ENCODE results near the gene ODC1. TPM values are rescaled to one million over a fixed set of nuclear protein-coding genes. Genes with fewer than 3 reads are reported as not detected.

The ODC1 gene
- total and polyA plus RNA-seq, 2 donors (not counting 1 experiment from before 2014, with no cell fraction given), result 86.4 to 89.3 TPM

- Histone ChIP-seq H2AFZ (ENCODE audit: low read length) (no peak overlapping the region), H3K9me3 (ENCODE audit: control insufficient read depth, insufficient read depth, low read depth, low read length) (no peaks in the 10 kb centered on the region), H3K27ac (ENCODE audit: insufficient read depth, low read length) (no peak overlapping the region), H3K27me3 (ENCODE audit: control insufficient read depth, insufficient read depth, low read length) (peaks cover 21% of the 10 kb centered on the region), H4K20me1 (ENCODE audit: control insufficient read depth, extremely low read depth, insufficient read depth, low read length) (no peaks in the 10 kb centered on the region), H3K36me3 (ENCODE audit: control insufficient read depth, insufficient read depth, low read length) (no peaks in the 10 kb centered on the region), H3K4me3 (replicated peaks in 1 of 4; ENCODE audit: control extremely low read depth in 1 of 4, insufficient read depth in 1 of 4, low read depth in 3 of 4, low read length in 4 of 4) (no peak overlapping the region), H3K4me2 (ENCODE audit: extremely low read depth, insufficient read depth, low read length) (no peak overlapping the region), H3K9ac (ENCODE audit: insufficient read depth, low read length) (no peak overlapping the region), H3K4me1 (ENCODE audit: control insufficient read depth, extremely low read depth, insufficient read depth, low read length) (no peaks in the 10 kb centered on the region), H3K79me2 (ENCODE audit: control insufficient read depth, insufficient read depth, low read length) (no peaks in the 10 kb centered on the region)
- TF ChIP-seq EZH2 (IDR thresholded peaks at IDR 0.05; ENCODE audit: low read length, missing control alignments) (no peak), CTCF (conservative IDR thresholded peaks at IDR 0.05 in 1 of 2, IDR thresholded peaks at IDR 0.05 in 1 of 2; ENCODE audit: low read depth in 1 of 2, low read length in 2 of 2) (no peak)
- DNase-seq (ENCODE audit: low read depth in 2 of 2), result no peak
Observed at GRCh38 chr2:10486601-10487079, 38.5 kb upstream of the ODC1 start.

- no peak for DNase-seq (ENCODE audit: low read depth in 2 of 2)
- no peaks in the 10 kb centered on the region for H3K79me2 ChIP-seq (ENCODE audit: control insufficient read depth, insufficient read depth, low read length)
- H3K4me1 ChIP-seq (ENCODE audit: control insufficient read depth, extremely low read depth, insufficient read depth, low read length), result no peaks in the 10 kb centered on the region
- H3K27me3 ChIP-seq (ENCODE audit: control insufficient read depth, insufficient read depth, low read length), result peaks cover 22% of the 10 kb centered on the region
- no peak overlapping the region for H3K27ac ChIP-seq (ENCODE audit: insufficient read depth, low read length)
- TF ChIP-seq EZH2 (IDR thresholded peaks at IDR 0.05; ENCODE audit: low read length, missing control alignments), result no peak
- no peak for TF ChIP-seq CTCF (conservative IDR thresholded peaks at IDR 0.05 in 1 of 2, IDR thresholded peaks at IDR 0.05 in 1 of 2; ENCODE audit: low read depth in 1 of 2, low read length in 2 of 2)
- H3K9me3 ChIP-seq (ENCODE audit: control insufficient read depth, insufficient read depth, low read depth, low read length), result no peaks in the 10 kb centered on the region
- no peaks in the 10 kb centered on the region for H3K36me3 ChIP-seq (ENCODE audit: control insufficient read depth, insufficient read depth, low read length)
- no peaks in the 10 kb centered on the region for H4K20me1 ChIP-seq (ENCODE audit: control insufficient read depth, extremely low read depth, insufficient read depth, low read length)
- H3K4me2 ChIP-seq (ENCODE audit: extremely low read depth, insufficient read depth, low read length), result no peak overlapping the region
- no peak overlapping the region for H3K4me3 ChIP-seq (replicated peaks in 1 of 4; ENCODE audit: control extremely low read depth in 1 of 4, insufficient read depth in 1 of 4, low read depth in 3 of 4, low read length in 4 of 4)
- no peak overlapping the region for H3K9ac ChIP-seq (ENCODE audit: insufficient read depth, low read length)
- no peak overlapping the region for H2AFZ ChIP-seq (ENCODE audit: low read length)
Observed at GRCh38 chr2:10486091-10486490, 38.0 kb upstream of the ODC1 start.

GRCh38 chr2:10482913-10483312 lies 34.8 kb upstream of the ODC1 start:
- H4K20me1 ChIP-seq (ENCODE audit: control insufficient read depth, extremely low read depth, insufficient read depth, low read length), result no peaks in the 10 kb centered on the region
- H3K79me2 ChIP-seq (ENCODE audit: control insufficient read depth, insufficient read depth, low read length), result no peaks in the 10 kb centered on the region
- no peaks in the 10 kb centered on the region for H3K4me1 ChIP-seq (ENCODE audit: control insufficient read depth, extremely low read depth, insufficient read depth, low read length)
- no peak overlapping the region for H3K9ac ChIP-seq (ENCODE audit: insufficient read depth, low read length)
- H3K36me3 ChIP-seq (ENCODE audit: control insufficient read depth, insufficient read depth, low read length), result no peaks in the 10 kb centered on the region
- TF ChIP-seq EZH2 (IDR thresholded peaks at IDR 0.05; ENCODE audit: low read length, missing control alignments) (no peak), CTCF (conservative IDR thresholded peaks at IDR 0.05 in 1 of 2, IDR thresholded peaks at IDR 0.05 in 1 of 2; ENCODE audit: low read depth in 1 of 2, low read length in 2 of 2) (no peak)
- H3K27ac ChIP-seq (ENCODE audit: insufficient read depth, low read length), result no peak overlapping the region
- peaks cover 19% of the 10 kb centered on the region for H3K27me3 ChIP-seq (ENCODE audit: control insufficient read depth, insufficient read depth, low read length)
- no peak for DNase-seq (ENCODE audit: low read depth in 2 of 2)
- H3K9me3 ChIP-seq (ENCODE audit: control insufficient read depth, insufficient read depth, low read depth, low read length), result no peaks in the 10 kb centered on the region
- no peak overlapping the region for H2AFZ ChIP-seq (ENCODE audit: low read length)
- no peak overlapping the region for H3K4me2 ChIP-seq (ENCODE audit: extremely low read depth, insufficient read depth, low read length)
- no peak overlapping the region for H3K4me3 ChIP-seq (replicated peaks in 1 of 4; ENCODE audit: control extremely low read depth in 1 of 4, insufficient read depth in 1 of 4, low read depth in 3 of 4, low read length in 4 of 4)

Data from fibroblast of lung (primary cell).